Liver (tissue), 9 donors: ENCODE measurements around the gene ALK. TPM values are rescaled to one million over a fixed set of nuclear protein-coding genes. Genes with fewer than 3 reads are reported as not detected.

Experiments used
- DNase-seq: peaks from one replicate; pipeline ENCODE4 v3.0.0-alpha.2; 2017; ENCODE audit warnings: low spot score
- H3K27ac ChIP-seq, 2 donors: one replicate each; pipeline ENCODE4 v1.7.0; 2013; ENCODE audit warnings: inconsistent platforms in 2 of 2, low read length in 2 of 2, control low read depth in 1 of 2, low read depth in 1 of 2, mild to moderate bottlenecking in 1 of 2
- H3K27me3 ChIP-seq, 4 donors: one replicate each; pipeline versions ENCODE4 v1.6.1 to v1.7.0; 2013; ENCODE audit warnings: low read length in 3 of 4, inconsistent platforms in 1 of 4, mild to moderate bottlenecking in 1 of 4, moderate library complexity in 1 of 4; ENCODE audit not compliant: control insufficient read depth in 4 of 4, insufficient read depth in 4 of 4
- H3K36me3 ChIP-seq, 4 donors: one replicate each; pipeline versions ENCODE4 v1.6.1 to v1.7.0; 2013; ENCODE audit warnings: low read length in 3 of 4, mild to moderate bottlenecking in 3 of 4, low read depth in 1 of 4, moderate library complexity in 1 of 4; ENCODE audit not compliant: control insufficient read depth in 4 of 4, insufficient read depth in 3 of 4
- H3K4me1 ChIP-seq, 4 donors: one replicate each; pipeline versions ENCODE4 v1.6.1 to v1.7.0; 2013; ENCODE audit warnings: low read length in 3 of 4, mild to moderate bottlenecking in 3 of 4, moderate library complexity in 1 of 4; ENCODE audit not compliant: control insufficient read depth in 4 of 4, insufficient read depth in 4 of 4
- H3K4me3 ChIP-seq, 3 donors: one replicate each; pipeline versions ENCODE4 v1.6.1 to v1.7.0; 2013; ENCODE audit warnings: low read length in 3 of 3, control low read depth in 1 of 3, low read depth in 1 of 3, mild to moderate bottlenecking in 1 of 3
- H3K9ac ChIP-seq, 2 donors: one replicate each; pipeline ENCODE4 v1.7.0; 2013; ENCODE audit warnings: low read length in 2 of 2, mild to moderate bottlenecking in 2 of 2, moderate library complexity in 2 of 2, control low read depth in 1 of 2, low read depth in 1 of 2
- H3K9me3 ChIP-seq, 4 donors: one replicate each; pipeline versions ENCODE4 v1.6.1 to v1.7.0; 2013; ENCODE audit warnings: low read length in 3 of 4; ENCODE audit not compliant: control insufficient read depth in 4 of 4
- EGR1 ChIP-seq, 2 donors: IDR thresholded peaks; 2 replicates each; pipeline ENCODE4 v1.6.1; 2016 to 2018; ENCODE audit warnings: antibody characterized with exemption in 2 of 2, low read depth in 2 of 2
- FOXA1 ChIP-seq: IDR thresholded peaks from 2 replicates; pipeline ENCODE4 v1.6.1; 2016; ENCODE audit warnings: antibody characterized with exemption
- FOXA2 ChIP-seq: IDR thresholded peaks from 2 replicates; pipeline ENCODE4 v1.6.1; 2016; ENCODE audit warnings: antibody characterized with exemption
- GABPA ChIP-seq, 2 donors: IDR thresholded peaks in 1 of 2; conservative IDR thresholded peaks in 1 of 2; 2 replicates each; pipeline ENCODE4 v1.6.1; 2016; ENCODE audit warnings: antibody characterized with exemption in 2 of 2, mild to moderate bottlenecking in 1 of 2, moderate library complexity in 1 of 2
- HNF4A ChIP-seq, 2 donors: conservative IDR thresholded peaks; 2 replicates each; pipeline ENCODE4 v1.6.1; 2016; ENCODE audit warnings: antibody characterized with exemption in 2 of 2, mild to moderate bottlenecking in 2 of 2
- HNF4G ChIP-seq: IDR thresholded peaks from 2 replicates; pipeline ENCODE4 v1.6.1; 2016; ENCODE audit warnings: antibody characterized with exemption
- JUND ChIP-seq, 2 donors: IDR thresholded peaks; 2 replicates each; pipeline ENCODE4 v1.6.1; 2016; ENCODE audit warnings: antibody characterized with exemption in 2 of 2
- NR2F2 ChIP-seq: IDR thresholded peaks from 2 replicates; pipeline ENCODE4 v1.6.1; 2016; ENCODE audit warnings: antibody characterized with exemption
- RAD21 ChIP-seq, 2 donors: IDR thresholded peaks; 2 replicates each; pipeline ENCODE4 v1.6.1; 2016; ENCODE audit warnings: antibody characterized with exemption in 2 of 2, mild to moderate bottlenecking in 2 of 2
- RXRA ChIP-seq, 2 donors: IDR thresholded peaks; 2 replicates each; pipeline ENCODE4 v1.6.1; 2017 to 2018; ENCODE audit warnings: antibody characterized with exemption in 2 of 2, mild to moderate bottlenecking in 1 of 2
- SP1 ChIP-seq: IDR thresholded peaks from 2 replicates; pipeline ENCODE4 v1.6.1; 2018; ENCODE audit warnings: antibody characterized with exemption, mild to moderate bottlenecking
- TAF1 ChIP-seq: conservative IDR thresholded peaks from 2 replicates; pipeline ENCODE4 v1.6.1; 2016; ENCODE audit warnings: antibody characterized with exemption, mild to moderate bottlenecking
- YY1 ChIP-seq: IDR thresholded peaks from 2 replicates; pipeline ENCODE4 v1.6.1; 2016; ENCODE audit warnings: antibody characterized with exemption, mild to moderate bottlenecking
- WGBS: extraction: QIAGEN DNeasy Blood & Tissue Kit; methylation state at CpG from one replicate; pipeline ENCODE4 v1.1.7; 2013; 5-methylcytosine and 5-hydroxymethylcytosine counted together
- polyA plus RNA-seq, 2 donors: library from polyadenylated mRNA; stranded (reverse) in 1 of 2; unstranded in 1 of 2; fragments of 200-250 nt in 1 of 2; fragments of >200 nt in 1 of 2; fragmentation: Nextera tagmentation in 1 of 2; extraction: Ambion mirVana in 1 of 2; gene quantifications; one replicate each; pipeline versions ENCODE4 v1.2.1 to v1.2.3, GENCODE V29; 2013 to 2015
- total RNA-seq, 2 donors: library from RNA; depleted of rRNA; stranded (reverse); fragments of >200 nt; gene quantifications; one replicate each; pipeline ENCODE4 v1.2.3, GENCODE V29; 2014
- TF ChIP-seq, protein P1 (sequence below): fragments of 150-350 bp; IDR thresholded peaks from 2 replicates; pipeline ENCODE4 v1.5.1; 2017; ENCODE audit warnings: improper control_type of control experiment, low read depth, low read length; ENCODE audit not compliant: missing input control
- TF ChIP-seq, protein P2 (sequence below): IDR thresholded peaks from 2 replicates; pipeline ENCODE4 v1.6.1; 2016; ENCODE audit warnings: antibody characterized with exemption
- TF ChIP-seq, protein P3 (sequence below): IDR thresholded peaks from 2 replicates; pipeline ENCODE4 v1.6.1; 2016; ENCODE audit warnings: antibody characterized with exemption
- TF ChIP-seq, protein P4 (sequence below): IDR thresholded peaks from 2 replicates; pipeline ENCODE4 v1.6.1; 2016; ENCODE audit warnings: antibody characterized with exemption
- TF ChIP-seq, protein P5 (sequence below): IDR thresholded peaks from 2 replicates; pipeline ENCODE4 v1.6.1; 2016; ENCODE audit warnings: antibody characterized with exemption, mild to moderate bottlenecking
- donor health status: healthy.
- donor health status: healthy.
- donor health status: healthy.
- donor health status: healthy.
- donor health status: healthy.

Gene ALK
- total and polyA plus RNA-seq, 4 donors, result under 0.01 TPM; not detected in 3

DNA sequence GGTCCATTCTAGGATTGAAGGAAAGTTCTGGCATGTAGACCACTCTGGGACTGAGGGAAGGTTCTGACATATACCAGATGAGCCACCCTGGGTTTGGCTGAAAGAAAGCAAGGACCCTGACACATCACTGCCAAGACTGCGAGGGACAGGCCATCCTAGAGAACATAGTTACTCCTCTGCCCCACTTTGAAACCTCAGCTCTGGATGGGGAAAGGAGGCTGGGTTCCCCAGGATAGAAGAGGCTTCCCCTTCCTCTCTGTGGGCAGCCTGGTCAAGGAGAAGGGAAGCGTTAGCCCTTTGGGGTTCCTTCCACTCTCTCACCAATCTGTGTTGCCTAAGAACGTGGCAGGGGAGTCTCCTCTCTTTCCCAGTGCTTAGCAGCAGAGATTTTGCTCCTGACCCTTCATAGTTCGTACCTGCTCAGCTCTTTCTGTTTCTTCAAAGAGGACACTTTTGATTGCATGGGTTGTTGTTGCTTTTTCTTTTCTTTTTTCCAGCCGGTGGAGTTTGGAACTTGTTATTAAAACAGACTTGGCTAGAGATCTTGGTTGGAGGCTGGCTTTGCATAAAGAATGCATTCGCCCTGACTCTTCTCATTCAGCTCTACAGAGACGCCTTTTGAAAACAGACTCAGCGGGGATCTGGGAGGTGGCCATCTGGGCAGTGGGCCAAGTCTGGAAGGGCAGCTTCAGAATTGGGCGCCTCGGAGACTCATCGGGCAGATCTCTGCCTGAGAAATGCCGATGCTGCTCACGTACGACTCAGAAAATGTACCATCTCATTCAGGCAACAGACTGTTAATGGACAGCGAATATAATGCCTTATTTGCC lies 640.1 kb downstream of the ALK start:
- 63% methylated on average over 15 of the region's 15 CpGs for WGBS
- Histone ChIP-seq H3K9me3 (no peaks in the 10 kb centered on the region), H3K27ac (no peak overlapping the region), H3K4me1 (no peaks in the 10 kb centered on the region), H3K9ac (no peak overlapping the region), H3K4me3 (no peak overlapping the region), H3K36me3 (no peaks in the 10 kb centered on the region), H3K27me3 (peaks cover 0 to 5% (median 1%) of the 10 kb centered on the region in 4 donors)
- no peak for DNase-seq
- TF ChIP-seq, protein P1, sequence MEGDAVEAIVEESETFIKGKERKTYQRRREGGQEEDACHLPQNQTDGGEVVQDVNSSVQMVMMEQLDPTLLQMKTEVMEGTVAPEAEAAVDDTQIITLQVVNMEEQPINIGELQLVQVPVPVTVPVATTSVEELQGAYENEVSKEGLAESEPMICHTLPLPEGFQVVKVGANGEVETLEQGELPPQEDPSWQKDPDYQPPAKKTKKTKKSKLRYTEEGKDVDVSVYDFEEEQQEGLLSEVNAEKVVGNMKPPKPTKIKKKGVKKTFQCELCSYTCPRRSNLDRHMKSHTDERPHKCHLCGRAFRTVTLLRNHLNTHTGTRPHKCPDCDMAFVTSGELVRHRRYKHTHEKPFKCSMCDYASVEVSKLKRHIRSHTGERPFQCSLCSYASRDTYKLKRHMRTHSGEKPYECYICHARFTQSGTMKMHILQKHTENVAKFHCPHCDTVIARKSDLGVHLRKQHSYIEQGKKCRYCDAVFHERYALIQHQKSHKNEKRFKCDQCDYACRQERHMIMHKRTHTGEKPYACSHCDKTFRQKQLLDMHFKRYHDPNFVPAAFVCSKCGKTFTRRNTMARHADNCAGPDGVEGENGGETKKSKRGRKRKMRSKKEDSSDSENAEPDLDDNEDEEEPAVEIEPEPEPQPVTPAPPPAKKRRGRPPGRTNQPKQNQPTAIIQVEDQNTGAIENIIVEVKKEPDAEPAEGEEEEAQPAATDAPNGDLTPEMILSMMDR, result no peak
- no peak for TF ChIP-seq FOXA1
- TF ChIP-seq, protein P2, sequence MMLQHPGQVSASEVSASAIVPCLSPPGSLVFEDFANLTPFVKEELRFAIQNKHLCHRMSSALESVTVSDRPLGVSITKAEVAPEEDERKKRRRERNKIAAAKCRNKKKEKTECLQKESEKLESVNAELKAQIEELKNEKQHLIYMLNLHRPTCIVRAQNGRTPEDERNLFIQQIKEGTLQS, result no peak
- TF ChIP-seq SP1, result no peak
- TF ChIP-seq YY1, result no peak
- TF ChIP-seq, protein P3, sequence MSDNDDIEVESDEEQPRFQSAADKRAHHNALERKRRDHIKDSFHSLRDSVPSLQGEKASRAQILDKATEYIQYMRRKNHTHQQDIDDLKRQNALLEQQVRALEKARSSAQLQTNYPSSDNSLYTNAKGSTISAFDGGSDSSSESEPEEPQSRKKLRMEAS, result no peak
- TF ChIP-seq RAD21 (IDR thresholded peaks at IDR 0.05), result no peak
- TF ChIP-seq GABPA (IDR thresholded peaks at IDR 0.05 in 1 of 2, conservative IDR thresholded peaks at IDR 0.05 in 1 of 2), result no peak
- TF ChIP-seq, protein P4, sequence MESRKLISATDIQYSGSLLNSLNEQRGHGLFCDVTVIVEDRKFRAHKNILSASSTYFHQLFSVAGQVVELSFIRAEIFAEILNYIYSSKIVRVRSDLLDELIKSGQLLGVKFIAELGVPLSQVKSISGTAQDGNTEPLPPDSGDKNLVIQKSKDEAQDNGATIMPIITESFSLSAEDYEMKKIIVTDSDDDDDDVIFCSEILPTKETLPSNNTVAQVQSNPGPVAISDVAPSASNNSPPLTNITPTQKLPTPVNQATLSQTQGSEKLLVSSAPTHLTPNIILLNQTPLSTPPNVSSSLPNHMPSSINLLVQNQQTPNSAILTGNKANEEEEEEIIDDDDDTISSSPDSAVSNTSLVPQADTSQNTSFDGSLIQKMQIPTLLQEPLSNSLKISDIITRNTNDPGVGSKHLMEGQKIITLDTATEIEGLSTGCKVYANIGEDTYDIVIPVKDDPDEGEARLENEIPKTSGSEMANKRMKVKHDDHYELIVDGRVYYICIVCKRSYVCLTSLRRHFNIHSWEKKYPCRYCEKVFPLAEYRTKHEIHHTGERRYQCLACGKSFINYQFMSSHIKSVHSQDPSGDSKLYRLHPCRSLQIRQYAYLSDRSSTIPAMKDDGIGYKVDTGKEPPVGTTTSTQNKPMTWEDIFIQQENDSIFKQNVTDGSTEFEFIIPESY, result no peak
- TF ChIP-seq NR2F2, result no peak
- no peak for TF ChIP-seq HNF4G
- no peak for TF ChIP-seq TAF1
- TF ChIP-seq, protein P5, sequence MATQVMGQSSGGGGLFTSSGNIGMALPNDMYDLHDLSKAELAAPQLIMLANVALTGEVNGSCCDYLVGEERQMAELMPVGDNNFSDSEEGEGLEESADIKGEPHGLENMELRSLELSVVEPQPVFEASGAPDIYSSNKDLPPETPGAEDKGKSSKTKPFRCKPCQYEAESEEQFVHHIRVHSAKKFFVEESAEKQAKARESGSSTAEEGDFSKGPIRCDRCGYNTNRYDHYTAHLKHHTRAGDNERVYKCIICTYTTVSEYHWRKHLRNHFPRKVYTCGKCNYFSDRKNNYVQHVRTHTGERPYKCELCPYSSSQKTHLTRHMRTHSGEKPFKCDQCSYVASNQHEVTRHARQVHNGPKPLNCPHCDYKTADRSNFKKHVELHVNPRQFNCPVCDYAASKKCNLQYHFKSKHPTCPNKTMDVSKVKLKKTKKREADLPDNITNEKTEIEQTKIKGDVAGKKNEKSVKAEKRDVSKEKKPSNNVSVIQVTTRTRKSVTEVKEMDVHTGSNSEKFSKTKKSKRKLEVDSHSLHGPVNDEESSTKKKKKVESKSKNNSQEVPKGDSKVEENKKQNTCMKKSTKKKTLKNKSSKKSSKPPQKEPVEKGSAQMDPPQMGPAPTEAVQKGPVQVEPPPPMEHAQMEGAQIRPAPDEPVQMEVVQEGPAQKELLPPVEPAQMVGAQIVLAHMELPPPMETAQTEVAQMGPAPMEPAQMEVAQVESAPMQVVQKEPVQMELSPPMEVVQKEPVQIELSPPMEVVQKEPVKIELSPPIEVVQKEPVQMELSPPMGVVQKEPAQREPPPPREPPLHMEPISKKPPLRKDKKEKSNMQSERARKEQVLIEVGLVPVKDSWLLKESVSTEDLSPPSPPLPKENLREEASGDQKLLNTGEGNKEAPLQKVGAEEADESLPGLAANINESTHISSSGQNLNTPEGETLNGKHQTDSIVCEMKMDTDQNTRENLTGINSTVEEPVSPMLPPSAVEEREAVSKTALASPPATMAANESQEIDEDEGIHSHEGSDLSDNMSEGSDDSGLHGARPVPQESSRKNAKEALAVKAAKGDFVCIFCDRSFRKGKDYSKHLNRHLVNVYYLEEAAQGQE, result no peak
- TF ChIP-seq EGR1 (IDR thresholded peaks at IDR 0.05; ENCODE audit: low read depth in 2 of 2), result no peak
- no peak for TF ChIP-seq JUND (IDR thresholded peaks at IDR 0.05)
- TF ChIP-seq RXRA (IDR thresholded peaks at IDR 0.05), result no peak
- TF ChIP-seq HNF4A (conservative IDR thresholded peaks at IDR 0.05), result no peak
- TF ChIP-seq FOXA2, result no peak
